ENCODE data around the gene BCCIP.

Gene BCCIP

GRCh38 chr10:125868372-125868975, 45.1 kb downstream of the BCCIP start:
- no peak overlapping the region for H3K4me3 ChIP-seq (ENCODE audit: low read depth, low read length)
- TF ChIP-seq CTCF (IDR thresholded peaks at IDR 0.05; ENCODE audit: low read depth, low read length, missing control alignments) = peak; percentile 76
- DNase-seq (ENCODE audit: low read depth) = peak; percentile 36

- no peak for TF ChIP-seq CTCF (IDR thresholded peaks at IDR 0.05; ENCODE audit: low read depth, low read length, missing control alignments)
- no peak overlapping the region for H3K4me3 ChIP-seq (ENCODE audit: low read depth, low read length)
- DNase-seq (ENCODE audit: low read depth) = no peak
These were observed 48.0 kb downstream of the BCCIP start for GRCh38 chr10:125871338-125871737.

- TF ChIP-seq CTCF (IDR thresholded peaks at IDR 0.05; ENCODE audit: low read depth, low read length, missing control alignments) = no peak
- no peak for DNase-seq (ENCODE audit: low read depth)
- H3K4me3 ChIP-seq (ENCODE audit: low read depth, low read length) = no peak overlapping the region
These were observed 55.9 kb downstream of the BCCIP start for GRCh38 chr10:125878957-125879835.

- H3K4me3 ChIP-seq (ENCODE audit: low read depth, low read length) = no peak overlapping the region
- TF ChIP-seq CTCF (IDR thresholded peaks at IDR 0.05; ENCODE audit: low read depth, low read length, missing control alignments) = no peak
- no peak for DNase-seq (ENCODE audit: low read depth)
These were observed 57.4 kb downstream of the BCCIP start for GRCh38 chr10:125880719-125881118.

- no peak for TF ChIP-seq CTCF (IDR thresholded peaks at IDR 0.05; ENCODE audit: low read depth, low read length, missing control alignments)
- no peak within 1 kb of the TSS for H3K4me3 ChIP-seq (ENCODE audit: low read depth, low read length)
- no peak for DNase-seq (ENCODE audit: low read depth)
These were observed 57.8 kb downstream of the BCCIP start, which contains the start of gene DHX32 for GRCh38 chr10:125881192-125881591. DHX32 (minus strand) TSS chr10:125881292; CDS start chr10:125880824, 468 bp downstream.

GRCh38 chr10:125882596-125882995, 59.2 kb downstream of the BCCIP start:
- TF ChIP-seq CTCF (IDR thresholded peaks at IDR 0.05; ENCODE audit: low read depth, low read length, missing control alignments) = no peak
- DNase-seq (ENCODE audit: low read depth) = no peak
- no peak overlapping the region for H3K4me3 ChIP-seq (ENCODE audit: low read depth, low read length)

All from GM12864 (cell line).